ENCODE results near the gene DNAJA4.

DNAJA4 gene

GRCh38 chr15:78260489-78260888 is 3.9 kb upstream of the DNAJA4 start:
- no peaks in the 10 kb centered on the region for H3K9me3 ChIP-seq (ENCODE audit: control insufficient read depth, insufficient read depth, low read length)
- no peak for TF ChIP-seq EZH2phosphoT487 (IDR thresholded peaks at IDR 0.05; ENCODE audit: borderline replicate concordance, low read length)
- TF ChIP-seq, protein P1, sequence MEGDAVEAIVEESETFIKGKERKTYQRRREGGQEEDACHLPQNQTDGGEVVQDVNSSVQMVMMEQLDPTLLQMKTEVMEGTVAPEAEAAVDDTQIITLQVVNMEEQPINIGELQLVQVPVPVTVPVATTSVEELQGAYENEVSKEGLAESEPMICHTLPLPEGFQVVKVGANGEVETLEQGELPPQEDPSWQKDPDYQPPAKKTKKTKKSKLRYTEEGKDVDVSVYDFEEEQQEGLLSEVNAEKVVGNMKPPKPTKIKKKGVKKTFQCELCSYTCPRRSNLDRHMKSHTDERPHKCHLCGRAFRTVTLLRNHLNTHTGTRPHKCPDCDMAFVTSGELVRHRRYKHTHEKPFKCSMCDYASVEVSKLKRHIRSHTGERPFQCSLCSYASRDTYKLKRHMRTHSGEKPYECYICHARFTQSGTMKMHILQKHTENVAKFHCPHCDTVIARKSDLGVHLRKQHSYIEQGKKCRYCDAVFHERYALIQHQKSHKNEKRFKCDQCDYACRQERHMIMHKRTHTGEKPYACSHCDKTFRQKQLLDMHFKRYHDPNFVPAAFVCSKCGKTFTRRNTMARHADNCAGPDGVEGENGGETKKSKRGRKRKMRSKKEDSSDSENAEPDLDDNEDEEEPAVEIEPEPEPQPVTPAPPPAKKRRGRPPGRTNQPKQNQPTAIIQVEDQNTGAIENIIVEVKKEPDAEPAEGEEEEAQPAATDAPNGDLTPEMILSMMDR (IDR thresholded peaks at IDR 0.05; ENCODE audit: low read depth, low read length, poor library complexity, severe bottlenecking): no peak
- no peak overlapping the region for H3K4me2 ChIP-seq (ENCODE audit: low read length)
- peaks cover 13% of the 10 kb centered on the region for H3K27me3 ChIP-seq (ENCODE audit: control insufficient read depth, low read length)
- no peaks in the 10 kb centered on the region for H3F3A ChIP-seq (ENCODE audit: control insufficient read depth, insufficient read depth)
- H4K20me1 ChIP-seq (ENCODE audit: control insufficient read depth, insufficient read depth, low read depth, low read length): no peaks in the 10 kb centered on the region
- no peak overlapping the region for H3K27ac ChIP-seq (ENCODE audit: low read depth, low read length)
- no peaks in the 10 kb centered on the region for H3K4me1 ChIP-seq (ENCODE audit: control insufficient read depth, low read length)
- no peaks in the 10 kb centered on the region for H3K36me3 ChIP-seq (ENCODE audit: control insufficient read depth, low read length)
- H3K79me2 ChIP-seq (ENCODE audit: control insufficient read depth, low read length): no peaks in the 10 kb centered on the region
- H3K9me2 ChIP-seq (replicated peaks; ENCODE audit: control insufficient read depth, low read length): no peaks in the 10 kb centered on the region
- H3K4me3 ChIP-seq (ENCODE audit: low read length): no peak overlapping the region

DNA sequence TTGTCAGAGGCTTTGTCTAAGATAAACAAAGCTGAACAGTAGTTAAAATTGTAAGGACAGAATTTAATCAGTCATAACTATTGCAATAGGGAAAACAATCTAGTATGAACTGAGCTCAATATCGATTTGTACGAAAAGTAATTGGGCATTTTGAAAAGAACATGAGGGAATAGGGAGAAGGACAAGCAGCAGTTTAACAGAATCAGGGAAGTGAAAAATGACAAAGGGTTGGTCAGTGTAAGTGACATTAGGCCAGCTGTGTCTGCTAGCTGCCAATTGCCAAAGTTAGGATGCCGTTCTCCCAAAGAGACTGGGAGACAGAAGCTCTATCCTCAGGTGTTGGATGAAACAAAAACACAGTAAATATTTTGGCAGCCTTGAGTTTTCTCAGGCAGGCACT is 3.3 kb upstream of the DNAJA4 start:
- Histone ChIP-seq H3K9me3 (ENCODE audit: control insufficient read depth, insufficient read depth, low read length) (no peaks in the 10 kb centered on the region), H3K9me2 (replicated peaks; ENCODE audit: control insufficient read depth, low read length) (no peaks in the 10 kb centered on the region), H3K27ac (ENCODE audit: low read depth, low read length) (no peak overlapping the region), H3K36me3 (ENCODE audit: control insufficient read depth, low read length) (no peaks in the 10 kb centered on the region), H4K20me1 (ENCODE audit: control insufficient read depth, insufficient read depth, low read depth, low read length) (no peaks in the 10 kb centered on the region), H3K4me1 (ENCODE audit: control insufficient read depth, low read length) (no peaks in the 10 kb centered on the region), H3K27me3 (ENCODE audit: control insufficient read depth, low read length) (peaks cover 13% of the 10 kb centered on the region), H3K4me3 (ENCODE audit: low read length) (no peak overlapping the region), H3K4me2 (ENCODE audit: low read length) (no peak overlapping the region), H3F3A (ENCODE audit: control insufficient read depth, insufficient read depth) (no peaks in the 10 kb centered on the region), H3K79me2 (ENCODE audit: control insufficient read depth, low read length) (no peaks in the 10 kb centered on the region)
- TF ChIP-seq, protein P1 (IDR thresholded peaks at IDR 0.05; ENCODE audit: low read depth, low read length, poor library complexity, severe bottlenecking): no peak
- no peak for TF ChIP-seq EZH2phosphoT487 (IDR thresholded peaks at IDR 0.05; ENCODE audit: borderline replicate concordance, low read length)

DNA sequence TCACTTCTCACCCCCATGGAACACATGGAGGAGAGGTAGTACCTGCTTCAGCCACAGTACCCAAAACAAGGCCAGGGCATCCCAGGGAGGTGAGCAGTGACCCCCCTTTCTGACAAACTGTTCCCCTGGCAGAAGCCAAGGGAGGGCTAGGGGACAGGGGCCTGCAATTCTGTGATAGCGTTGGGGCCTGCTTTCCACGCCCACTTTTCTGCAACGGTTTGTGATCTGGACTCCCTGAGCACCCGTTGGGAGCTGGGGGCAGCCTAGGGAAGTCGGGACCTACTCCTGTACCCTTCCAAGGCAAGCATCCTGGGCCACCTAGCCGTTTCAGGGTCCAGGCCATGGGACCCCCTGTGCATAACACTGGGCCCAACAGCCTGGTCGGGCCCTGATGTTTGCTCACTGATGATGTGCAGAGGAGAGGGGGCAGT is 996 bp upstream of the DNAJA4 start:
- TF ChIP-seq, protein P1 (IDR thresholded peaks at IDR 0.05; ENCODE audit: low read depth, low read length, poor library complexity, severe bottlenecking): no peak
- TF ChIP-seq EZH2phosphoT487 (IDR thresholded peaks at IDR 0.05; ENCODE audit: borderline replicate concordance, low read length): no peak
- Histone ChIP-seq H3F3A (ENCODE audit: control insufficient read depth, insufficient read depth) (no peaks in the 10 kb centered on the region), H3K79me2 (ENCODE audit: control insufficient read depth, low read length) (no peaks in the 10 kb centered on the region)

More for the DNA sequence above, 996 bp upstream of the DNAJA4 start:
- no peaks in the 10 kb centered on the region for H3K9me3 ChIP-seq (ENCODE audit: control insufficient read depth, insufficient read depth, low read length)
- H3K36me3 ChIP-seq (ENCODE audit: control insufficient read depth, low read length): no peaks in the 10 kb centered on the region
- no peak overlapping the region for H3K27ac ChIP-seq (ENCODE audit: low read depth, low read length)
- no peaks in the 10 kb centered on the region for H3K9me2 ChIP-seq (replicated peaks; ENCODE audit: control insufficient read depth, low read length)
- H3K4me2 ChIP-seq (ENCODE audit: low read length): no peak overlapping the region
- H3K4me1 ChIP-seq (ENCODE audit: control insufficient read depth, low read length): no peaks in the 10 kb centered on the region
- H4K20me1 ChIP-seq (ENCODE audit: control insufficient read depth, insufficient read depth, low read depth, low read length): no peaks in the 10 kb centered on the region
- no peak overlapping the region for H3K4me3 ChIP-seq (ENCODE audit: low read length)
- H3K27me3 ChIP-seq (ENCODE audit: control insufficient read depth, low read length): peaks cover 6% of the 10 kb centered on the region
